GM19099 (cell line): ENCODE data around the gene ZBTB11.

Experiments used
- POLR2A ChIP-seq: IDR thresholded peaks from 3 replicates; pipeline ENCODE4 v1.6.1; 2011; ENCODE audit warnings: low read depth; ENCODE audit not compliant: insufficient read length; ENCODE audit errors: extremely low read depth

Gene ZBTB11

GRCh38 chr3:101676765-101677435, at the start of gene ZBTB11:
Gene ZBTB11 (minus strand): TSS chr3:101677132. CDS start chr3:101676914, 218 bp downstream.
- peak; percentile 56 for TF ChIP-seq POLR2A

- TF ChIP-seq POLR2A = no peak
Observed at GRCh38 chr3:101725890-101726275, 49.0 kb upstream of the ZBTB11 start.

- no peak for TF ChIP-seq POLR2A
Observed at GRCh38 chr3:101725194-101725889, 48.4 kb upstream of the ZBTB11 start.

- TF ChIP-seq POLR2A = peak; percentile 58
Observed at GRCh38 chr3:101724329-101725193, 47.6 kb upstream of the ZBTB11 start, which contains the start of gene CEP97. Gene CEP97 (plus strand): TSS chr3:101724614. CDS start chr3:101724677, 63 bp downstream.

- TF ChIP-seq POLR2A = no peak
Observed at GRCh38 chr3:101722394-101723173, 45.7 kb upstream of the ZBTB11 start.

GRCh38 chr3:101720851-101721840, 44.2 kb upstream of the ZBTB11 start:
- TF ChIP-seq POLR2A = no peak

GRCh38 chr3:101719604-101720185, 42.8 kb upstream of the ZBTB11 start:
- no peak for TF ChIP-seq POLR2A

GRCh38 chr3:101718455-101718854, 41.5 kb upstream of the ZBTB11 start:
- no peak for TF ChIP-seq POLR2A

- no peak for TF ChIP-seq POLR2A
Observed at GRCh38 chr3:101709126-101709525, 32.2 kb upstream of the ZBTB11 start.

- TF ChIP-seq POLR2A = no peak
Observed at GRCh38 chr3:101703169-101703568, 26.2 kb upstream of the ZBTB11 start.

GRCh38 chr3:101702726-101703125, 25.8 kb upstream of the ZBTB11 start:
- no peak for TF ChIP-seq POLR2A

- no peak for TF ChIP-seq POLR2A
Observed at GRCh38 chr3:101701696-101702634, 25.0 kb upstream of the ZBTB11 start.

GRCh38 chr3:101695779-101696372, 18.9 kb upstream of the ZBTB11 start:
- TF ChIP-seq POLR2A = no peak
